Measurements from ENCODE around the gene AGK.
A peak's percentile ranks its signal among the peaks of the same experiment; 100 is the strongest.
"Not testable (repeated sequence)": the region's sequence is repeated elsewhere in the genome, so short reads cannot be mapped to it uniquely, and the experiment has no call there.

The AGK gene

GRCh38 chr7:141588912-141589311, 37.7 kb downstream of the AGK start:
- DNase-seq = no peak

- no peak for DNase-seq
These were observed 38.9 kb downstream of the AGK start for GRCh38 chr7:141590071-141590470.

GRCh38 chr7:141590666-141591065, 39.5 kb downstream of the AGK start:
- DNase-seq = no peak

GRCh38 chr7:141593134-141593533, 41.9 kb downstream of the AGK start:
- no peak for DNase-seq

GRCh38 chr7:141597966-141598365, 46.8 kb downstream of the AGK start:
- no peak for DNase-seq

GRCh38 chr7:141598408-141598807, 47.2 kb downstream of the AGK start:
- no peak for DNase-seq

GRCh38 chr7:141600168-141601006, 49.2 kb downstream of the AGK start:
- no peak for DNase-seq

GRCh38 chr7:141609576-141609975, 58.4 kb downstream of the AGK start:
- DNase-seq = no peak

GRCh38 chr7:141610671-141611070, 59.5 kb downstream of the AGK start:
- DNase-seq = peak; percentile 46

GRCh38 chr7:141612861-141613260, 61.7 kb downstream of the AGK start:
- no peak for DNase-seq

GRCh38 chr7:141617280-141617679, 66.1 kb downstream of the AGK start:
- DNase-seq = no peak

GRCh38 chr7:141619745-141620144, 68.5 kb downstream of the AGK start:
- DNase-seq = no peak

- DNase-seq = no peak
These were observed 73.6 kb downstream of the AGK start for GRCh38 chr7:141624763-141625162.

- peak; percentile 96 for DNase-seq
These were observed 79.4 kb downstream of the AGK start for GRCh38 chr7:141630621-141631020.

- no peak for DNase-seq
These were observed 80.3 kb downstream of the AGK start for GRCh38 chr7:141631525-141631924.

GRCh38 chr7:141634065-141634464, 82.9 kb downstream of the AGK start:
- DNase-seq = no peak

- no peak for DNase-seq
These were observed 84.8 kb downstream of the AGK start for GRCh38 chr7:141636053-141636452.

GRCh38 chr7:141640239-141640840, 89.1 kb downstream of the AGK start:
- DNase-seq = no peak

GRCh38 chr7:141641876-141642275, 90.7 kb downstream of the AGK start:
- DNase-seq = no peak

- no peak for DNase-seq
These were observed 94.0 kb downstream of the AGK start for GRCh38 chr7:141645188-141645587.

- no peak for DNase-seq
These were observed 95.7 kb downstream of the AGK start for GRCh38 chr7:141646826-141647480.

GRCh38 chr7:141647701-141648100, 96.5 kb downstream of the AGK start:
- DNase-seq = not testable (repeated sequence)

- DNase-seq = no peak
These were observed 97.3 kb downstream of the AGK start for GRCh38 chr7:141648276-141649114.

All from DMS79 (cell line).